Measurements from ENCODE around the gene FEM1A. TPM values are rescaled to one million over a fixed set of nuclear protein-coding genes. Genes with fewer than 3 reads are reported as not detected.

The FEM1A gene
- total and polyA plus RNA-seq, 3 experiments from 2014 or later, result 4.3 to 26.0 (median 25.5) TPM

DNA sequence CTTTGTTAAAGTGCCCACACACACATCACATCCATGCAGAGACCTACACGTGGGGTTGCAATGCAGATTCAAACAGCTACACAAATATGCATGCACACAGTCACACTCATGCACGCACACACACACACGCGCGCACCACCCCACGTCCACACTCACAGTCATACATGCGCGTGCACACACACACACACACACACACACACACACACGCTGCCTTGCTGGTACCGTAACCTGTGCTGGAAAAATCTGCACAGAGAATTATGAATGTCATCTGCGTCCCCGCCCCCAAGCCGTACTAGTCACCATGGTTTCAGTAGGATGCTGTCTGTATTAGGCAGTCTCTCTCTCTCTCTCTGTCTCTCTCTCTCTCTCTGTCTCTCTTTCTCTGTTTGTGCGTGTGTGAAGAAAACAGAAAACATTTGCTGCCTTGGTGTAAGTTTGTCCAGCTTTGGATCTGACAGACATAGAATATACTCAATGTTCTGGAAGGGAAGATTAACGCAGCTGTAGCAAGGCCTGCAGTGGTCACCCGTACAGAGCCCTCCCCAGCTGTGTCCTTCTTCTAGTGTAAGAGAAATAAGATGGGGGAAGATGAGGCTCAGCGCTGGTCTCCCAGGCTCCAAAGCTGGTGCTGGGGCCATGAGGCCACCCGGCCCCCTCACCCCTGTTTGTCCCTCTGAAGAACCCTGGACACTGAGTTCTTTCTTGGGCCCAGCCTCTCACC, 41.5 kb upstream of the FEM1A start:
- no peaks in the 10 kb centered on the region for H3K36me3 Mint-ChIP-seq
- CTCF ChIA-PET, result interaction anchor here (0.6 kb wide), 1 partner anchor 603 kb away, joined by 3 read pairs; no protein-coding TSS in a partner anchor
- H3K27ac Mint-ChIP-seq, result no peak overlapping the region

GRCh38 chr19:4754248-4754647, 37.3 kb upstream of the FEM1A start:
- H3K27ac ChIP-seq (ENCODE audit: low read depth, low read length), result no peak overlapping the region
- ChIA-PET POLR2A (interaction anchor here (0.5 kb wide), 1 partner anchor 1026 kb away, joined by 7 read pairs; no protein-coding TSS in a partner anchor), CTCF (no interaction called here)
- Mint-ChIP-seq H3K4me3 (no peak overlapping the region), H3K4me1 (peaks cover 0 to 2% (median 2%) of the 10 kb centered on the region in 3 donors), H3K27ac (no peak overlapping the region), H3K27me3 (peaks cover 18 to 26% of the 10 kb centered on the region in 2 donors), H3K9me3 (peaks cover 0 to 4% (median 0%) of the 10 kb centered on the region in 5 donors), H3K36me3 (no peaks in the 10 kb centered on the region)
- peaks cover 2% of the 10 kb centered on the region for H3K27me3 ChIP-seq (ENCODE audit: insufficient read depth, low read length, poor library complexity, severe bottlenecking)
- no peaks in the 10 kb centered on the region for H3K9me3 ChIP-seq (ENCODE audit: low read length)
- H3K4me3 ChIP-seq (ENCODE audit: low read length), result no peak overlapping the region
- H3K36me3 ChIP-seq (ENCODE audit: insufficient read depth, low read length), result no peaks in the 10 kb centered on the region
- no peak for DNase-seq
- no peaks in the 10 kb centered on the region for H3K4me1 ChIP-seq (ENCODE audit: insufficient read depth, low read length)

More for the DNA sequence above, 41.5 kb upstream of the FEM1A start:
- H3K36me3 ChIP-seq (ENCODE audit: insufficient read depth, low read length), result no peaks in the 10 kb centered on the region
- no peaks in the 10 kb centered on the region for H3K9me3 ChIP-seq (ENCODE audit: low read length)
- H3K4me3 Mint-ChIP-seq, result no peak overlapping the region
- H3K4me3 ChIP-seq (ENCODE audit: low read length), result no peak overlapping the region
- H3K9me3 Mint-ChIP-seq, result no peaks in the 10 kb centered on the region
- DNase-seq, result no peak
- no peak overlapping the region for H3K27ac ChIP-seq (ENCODE audit: low read depth, low read length)
- H3K27me3 ChIP-seq (ENCODE audit: insufficient read depth, low read length, poor library complexity, severe bottlenecking), result no peaks in the 10 kb centered on the region
- POLR2A ChIA-PET, result interaction anchor here (0.7 kb wide), 1 partner anchor 24 kb away, joined by 3 read pairs; no protein-coding TSS in a partner anchor
- peaks cover 20 to 33% of the 10 kb centered on the region in 2 donors for H3K27me3 Mint-ChIP-seq
- H3K4me1 ChIP-seq (ENCODE audit: insufficient read depth, low read length), result no peaks in the 10 kb centered on the region
- H3K4me1 Mint-ChIP-seq, result no peaks in the 10 kb centered on the region

DNA sequence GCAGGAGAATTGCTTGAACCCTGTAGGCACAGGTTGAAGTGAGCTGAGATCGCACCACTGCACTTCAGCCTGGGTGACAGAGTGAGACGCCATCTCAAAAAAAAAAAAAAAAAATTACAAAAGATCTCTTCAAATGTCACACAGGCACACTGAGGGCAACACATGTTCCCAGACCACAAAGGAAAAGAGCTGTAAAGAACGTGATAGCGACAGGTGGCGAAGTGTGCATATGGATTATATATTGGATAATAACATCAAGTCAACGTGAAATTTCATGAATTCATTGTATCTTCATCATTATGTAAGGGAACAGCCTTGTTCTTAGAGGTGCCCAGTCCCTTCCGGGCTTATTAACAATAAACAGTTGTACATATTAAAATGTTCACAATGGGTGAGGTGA, 36.1 kb upstream of the FEM1A start:
- ChIA-PET POLR2A (interaction anchor here (0.6 kb wide), 1 partner anchor 383 kb away, joined by 3 read pairs; no protein-coding TSS in a partner anchor), CTCF (no interaction called here)
- no peak overlapping the region for H3K27ac Mint-ChIP-seq
- H3K27ac ChIP-seq (ENCODE audit: low read depth, low read length), result no peak overlapping the region
- no peak overlapping the region for H3K4me3 ChIP-seq (ENCODE audit: low read length)
- peaks cover 11% of the 10 kb centered on the region for H3K4me1 ChIP-seq (ENCODE audit: insufficient read depth, low read length)
- peaks cover 0 to 4% (median 0%) of the 10 kb centered on the region in 5 donors for H3K9me3 Mint-ChIP-seq
- H3K9me3 ChIP-seq (ENCODE audit: low read length), result no peaks in the 10 kb centered on the region
- H3K27me3 ChIP-seq (ENCODE audit: insufficient read depth, low read length, poor library complexity, severe bottlenecking), result peaks cover 12% of the 10 kb centered on the region
- no peak overlapping the region for H3K4me3 Mint-ChIP-seq
- peaks cover 4 to 11% (median 8%) of the 10 kb centered on the region in 3 donors for H3K4me1 Mint-ChIP-seq
- peaks cover 17 to 27% of the 10 kb centered on the region in 2 donors for H3K27me3 Mint-ChIP-seq
- DNase-seq, result no peak
- H3K36me3 ChIP-seq (ENCODE audit: insufficient read depth, low read length), result no peaks in the 10 kb centered on the region
- no peaks in the 10 kb centered on the region for H3K36me3 Mint-ChIP-seq

GRCh38 chr19:4758082-4758481, 33.5 kb upstream of the FEM1A start:
- Histone ChIP-seq H3K36me3 (ENCODE audit: insufficient read depth, low read length) (no peaks in the 10 kb centered on the region), H3K27ac (ENCODE audit: low read depth, low read length) (no peak overlapping the region), H3K4me1 (ENCODE audit: insufficient read depth, low read length) (peaks cover 11% of the 10 kb centered on the region), H3K4me3 (ENCODE audit: low read length) (no peak overlapping the region), H3K9me3 (ENCODE audit: low read length) (no peaks in the 10 kb centered on the region), H3K27me3 (ENCODE audit: insufficient read depth, low read length, poor library complexity, severe bottlenecking) (peaks cover 17% of the 10 kb centered on the region)
- no peaks in the 10 kb centered on the region for H3K36me3 Mint-ChIP-seq
- peaks cover 20 to 47% of the 10 kb centered on the region in 2 donors for H3K27me3 Mint-ChIP-seq
- ChIA-PET CTCF (interaction anchor here (1.1 kb wide), 1 partner anchor 33 kb away, joined by 4 read pairs; the partner anchor contains the start of gene FEM1A), POLR2A (no interaction called here)
- peak overlapping the region in 1 of 8 donors; percentile 22 for H3K27ac Mint-ChIP-seq
- H3K9me3 Mint-ChIP-seq, result peaks cover 0 to 4% (median 0%) of the 10 kb centered on the region in 5 donors
- peak overlapping the region in 2 of 7 donors; percentile 3 to 6 for H3K4me3 Mint-ChIP-seq
- H3K4me1 Mint-ChIP-seq, result peaks cover 4 to 13% (median 8%) of the 10 kb centered on the region in 3 donors
- no peak for DNase-seq

DNA sequence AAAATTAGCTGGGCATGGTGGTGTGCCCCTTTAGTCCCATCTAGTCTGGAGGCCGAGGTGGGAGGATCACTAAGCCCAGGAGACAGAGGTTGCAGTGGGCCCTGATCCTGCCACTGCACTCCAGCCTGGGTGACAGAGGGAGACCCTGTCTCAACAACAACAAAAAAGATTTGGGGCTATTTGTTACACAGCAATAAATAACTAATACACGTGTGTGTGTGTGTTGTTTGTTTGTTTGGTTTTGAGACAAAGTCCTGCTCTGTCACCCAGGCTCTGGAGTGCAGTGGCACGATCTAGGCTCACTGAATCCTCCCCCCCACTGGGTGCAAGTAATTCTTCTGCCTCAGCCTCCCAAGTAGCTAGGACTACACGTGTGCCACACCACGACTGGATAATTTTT, 32.9 kb upstream of the FEM1A start:
- ChIA-PET CTCF (no interaction called here), POLR2A (no interaction called here)
- Histone ChIP-seq H3K27me3 (ENCODE audit: insufficient read depth, low read length, poor library complexity, severe bottlenecking) (peaks cover 17% of the 10 kb centered on the region), H3K4me3 (ENCODE audit: low read length) (no peak overlapping the region), H3K36me3 (ENCODE audit: insufficient read depth, low read length) (no peaks in the 10 kb centered on the region), H3K4me1 (ENCODE audit: insufficient read depth, low read length) (peaks cover 11% of the 10 kb centered on the region), H3K9me3 (ENCODE audit: low read length) (no peaks in the 10 kb centered on the region), H3K27ac (ENCODE audit: low read depth, low read length) (no peak overlapping the region)
- DNase-seq, result no peak
- Mint-ChIP-seq H3K27me3 (peaks cover 23 to 53% of the 10 kb centered on the region in 2 donors), H3K4me1 (peaks cover 4 to 13% (median 8%) of the 10 kb centered on the region in 3 donors), H3K36me3 (no peaks in the 10 kb centered on the region), H3K9me3 (peaks cover 0 to 4% (median 0%) of the 10 kb centered on the region in 5 donors), H3K27ac (peak overlapping the region in 1 of 8 donors; percentile 66), H3K4me3 (peak overlapping the region in 2 of 7 donors; percentile 32 to 51)

GRCh38 chr19:4759388-4760284, 31.9 kb upstream of the FEM1A start:
- no peaks in the 10 kb centered on the region for H3K9me3 ChIP-seq (ENCODE audit: low read length)
- Mint-ChIP-seq H3K36me3 (no peaks in the 10 kb centered on the region), H3K4me3 (peak overlapping the region in 6 of 7 donors; percentile 47 to 78 (median 63)), H3K9me3 (peaks cover 0 to 4% (median 0%) of the 10 kb centered on the region in 5 donors), H3K27ac (peak overlapping the region in 4 of 8 donors; percentile 7 to 79 (median 68)), H3K27me3 (peaks cover 24 to 58% of the 10 kb centered on the region in 2 donors), H3K4me1 (peaks cover 4 to 13% (median 8%) of the 10 kb centered on the region in 3 donors)
- H3K4me1 ChIP-seq (ENCODE audit: insufficient read depth, low read length), result peaks cover 11% of the 10 kb centered on the region
- H3K36me3 ChIP-seq (ENCODE audit: insufficient read depth, low read length), result no peaks in the 10 kb centered on the region
- H3K4me3 ChIP-seq (ENCODE audit: low read length), result peak overlapping the region; percentile 34
- ChIA-PET POLR2A (no interaction called here), CTCF (interaction anchor here (1.0 kb wide), 1 partner anchor 32 kb away, joined by 3 read pairs; the partner anchor contains the start of gene FEM1A)
- H3K27me3 ChIP-seq (ENCODE audit: insufficient read depth, low read length, poor library complexity, severe bottlenecking), result peaks cover 17% of the 10 kb centered on the region
- DNase-seq, result peak; percentile 27 to 66 (median 52)
- H3K27ac ChIP-seq (ENCODE audit: low read depth, low read length), result no peak overlapping the region

- CTCF ChIA-PET, result interaction anchor here (1.0 kb wide), 1 partner anchor 31 kb away, joined by 3 read pairs; the partner anchor contains the start of gene FEM1A
- H3K4me3 Mint-ChIP-seq, result peak overlapping the region in 6 of 7 donors; percentile 47 to 78 (median 63)
- H3K4me3 ChIP-seq (ENCODE audit: low read length), result peak overlapping the region; percentile 34
These were observed 31.3 kb upstream of the FEM1A start for GRCh38 chr19:4760285-4760650.

More at GRCh38 chr19:4760285-4760650, 31.3 kb upstream of the FEM1A start:
- Histone ChIP-seq H3K27me3 (ENCODE audit: insufficient read depth, low read length, poor library complexity, severe bottlenecking) (peaks cover 17% of the 10 kb centered on the region), H3K27ac (ENCODE audit: low read depth, low read length) (no peak overlapping the region), H3K36me3 (ENCODE audit: insufficient read depth, low read length) (no peaks in the 10 kb centered on the region), H3K4me1 (ENCODE audit: insufficient read depth, low read length) (peaks cover 11% of the 10 kb centered on the region), H3K9me3 (ENCODE audit: low read length) (no peaks in the 10 kb centered on the region)
- DNase-seq, result no peak
- Mint-ChIP-seq H3K4me1 (peaks cover 4 to 13% (median 8%) of the 10 kb centered on the region in 3 donors), H3K36me3 (no peaks in the 10 kb centered on the region), H3K27ac (peak overlapping the region in 2 of 8 donors; percentile 4 to 77), H3K27me3 (peaks cover 25 to 61% of the 10 kb centered on the region in 2 donors), H3K9me3 (peaks cover 0 to 4% (median 0%) of the 10 kb centered on the region in 5 donors)
- POLR2A ChIA-PET, result no interaction called here
